Transverse colon (tissue), 3 donors: ENCODE results near the gene ARRB1.

ENCODE experiments used
- POLR2A ChIP-seq: fragments of 450-650 bp; IDR thresholded peaks from one replicate; pipeline ENCODE4 v1.6.1; 2016; ENCODE audit warnings: antibody characterized with exemption, mild to moderate bottlenecking, moderate library complexity
- TF ChIP-seq, protein P1 (sequence below), 5 experiments: fragments of 200-600 bp in 3 of 5; fragments of 450-650 bp in 2 of 5; sonication (generic) in 3 of 5; IDR thresholded peaks; 1 replicate in 2 of 5; 2 replicates in 3 of 5; pipeline ENCODE4 v1.5.1; 2016 to 2017; ENCODE audit warnings: antibody characterized with exemption in 5 of 5, inconsistent platforms in 3 of 5, mild to moderate bottlenecking in 2 of 5, moderate library complexity in 1 of 5

DNA sequence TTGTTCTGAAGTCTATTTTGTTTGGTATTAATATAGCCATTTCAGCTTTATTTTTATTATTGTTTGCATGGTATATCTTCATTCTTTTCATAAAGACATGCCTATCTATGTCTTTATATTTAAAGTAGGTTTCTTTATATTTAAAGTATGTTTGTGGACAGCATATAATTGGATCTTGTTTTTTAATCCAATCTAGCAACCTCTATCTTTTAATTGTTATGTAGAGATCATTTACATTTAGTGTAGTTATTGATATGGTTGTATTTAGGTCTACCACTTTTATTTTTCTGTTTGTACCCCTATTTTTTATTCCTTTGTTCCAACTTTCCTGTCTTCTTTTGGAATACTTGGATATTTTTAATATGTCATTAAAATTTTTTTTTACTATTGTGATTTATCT is 97.1 kb downstream of the ARRB1 start:
- TF ChIP-seq POLR2A: no peak
- TF ChIP-seq, protein P1, sequence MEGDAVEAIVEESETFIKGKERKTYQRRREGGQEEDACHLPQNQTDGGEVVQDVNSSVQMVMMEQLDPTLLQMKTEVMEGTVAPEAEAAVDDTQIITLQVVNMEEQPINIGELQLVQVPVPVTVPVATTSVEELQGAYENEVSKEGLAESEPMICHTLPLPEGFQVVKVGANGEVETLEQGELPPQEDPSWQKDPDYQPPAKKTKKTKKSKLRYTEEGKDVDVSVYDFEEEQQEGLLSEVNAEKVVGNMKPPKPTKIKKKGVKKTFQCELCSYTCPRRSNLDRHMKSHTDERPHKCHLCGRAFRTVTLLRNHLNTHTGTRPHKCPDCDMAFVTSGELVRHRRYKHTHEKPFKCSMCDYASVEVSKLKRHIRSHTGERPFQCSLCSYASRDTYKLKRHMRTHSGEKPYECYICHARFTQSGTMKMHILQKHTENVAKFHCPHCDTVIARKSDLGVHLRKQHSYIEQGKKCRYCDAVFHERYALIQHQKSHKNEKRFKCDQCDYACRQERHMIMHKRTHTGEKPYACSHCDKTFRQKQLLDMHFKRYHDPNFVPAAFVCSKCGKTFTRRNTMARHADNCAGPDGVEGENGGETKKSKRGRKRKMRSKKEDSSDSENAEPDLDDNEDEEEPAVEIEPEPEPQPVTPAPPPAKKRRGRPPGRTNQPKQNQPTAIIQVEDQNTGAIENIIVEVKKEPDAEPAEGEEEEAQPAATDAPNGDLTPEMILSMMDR (IDR thresholded peaks at IDR 0.05): no peak
